Endometrial microvascular endothelial cells (primary cell): ENCODE measurements around the gene CPA5. TPM values are rescaled to one million over a fixed set of nuclear protein-coding genes. Genes with fewer than 3 reads are reported as not detected.
"Not testable (repeated sequence)": the region's sequence is repeated elsewhere in the genome, so short reads cannot be mapped to it uniquely, and the experiment has no call there.

Experiments
- in situ Hi-C: cut with HindIII; loops from 2 replicates; pipeline ENCODE4 v1.10.0; 2017; ENCODE audit warnings: low sequenced_read_pairs, low pct_unique_long_range_greater_than_20kb; ENCODE audit errors: inconsistent ontology term
- total RNA-seq: library from RNA; depleted of rRNA; stranded (reverse); fragments of >200 nt; gene quantifications from one replicate; pipeline ENCODE4 v1.2.3, GENCODE V29; 2015; ENCODE audit errors: inconsistent ontology term

The CPA5 gene
- total RNA-seq, 1 donor from 2014 or later, result not detected

DNA sequence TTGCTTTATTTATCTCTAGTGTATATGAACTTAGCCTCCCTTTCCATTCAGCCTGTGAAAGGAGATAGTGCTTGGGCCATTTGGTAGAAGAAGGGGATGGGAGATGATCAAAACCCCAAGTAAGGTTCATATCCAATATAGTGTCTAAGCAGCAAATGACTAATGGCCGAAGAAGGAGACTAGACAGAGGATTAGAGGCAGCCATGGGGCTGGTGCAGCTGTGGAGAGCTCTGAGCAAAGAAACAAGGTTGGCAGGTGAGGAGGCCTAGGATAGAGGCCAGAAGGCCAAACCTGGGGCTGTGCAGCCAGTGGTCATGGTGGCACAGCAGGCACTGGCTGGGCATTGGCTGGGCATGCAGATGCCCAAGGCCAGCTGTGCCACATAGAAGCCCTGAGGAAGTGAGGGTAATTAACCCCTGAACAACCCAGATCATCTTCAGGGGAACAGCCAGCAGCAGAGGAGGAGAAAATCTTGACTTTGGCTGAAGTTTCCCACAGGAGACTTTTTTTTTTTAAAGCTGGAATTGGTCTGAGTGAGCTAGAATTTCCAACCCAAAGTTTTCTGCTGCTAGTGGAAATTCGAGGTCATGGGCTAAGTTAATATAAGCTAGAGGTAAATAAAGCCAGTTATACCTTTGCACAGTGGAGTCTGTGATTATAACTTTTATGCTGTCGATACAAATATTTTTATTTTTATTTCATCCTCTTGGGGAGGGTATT lies 25.4 kb downstream of the CPA5 start:
- in situ Hi-C loops, result no loop called here

- in situ Hi-C loops, result no loop called here
Observed at GRCh38 chr7:130371046-130371445, 26.4 kb downstream of the CPA5 start.

- in situ Hi-C loops, result no loop called here
Observed at GRCh38 chr7:130372402-130373165, 28.0 kb downstream of the CPA5 start.

- in situ Hi-C loops, result no loop called here
Observed at GRCh38 chr7:130374507-130374906, 29.9 kb downstream of the CPA5 start.

DNA sequence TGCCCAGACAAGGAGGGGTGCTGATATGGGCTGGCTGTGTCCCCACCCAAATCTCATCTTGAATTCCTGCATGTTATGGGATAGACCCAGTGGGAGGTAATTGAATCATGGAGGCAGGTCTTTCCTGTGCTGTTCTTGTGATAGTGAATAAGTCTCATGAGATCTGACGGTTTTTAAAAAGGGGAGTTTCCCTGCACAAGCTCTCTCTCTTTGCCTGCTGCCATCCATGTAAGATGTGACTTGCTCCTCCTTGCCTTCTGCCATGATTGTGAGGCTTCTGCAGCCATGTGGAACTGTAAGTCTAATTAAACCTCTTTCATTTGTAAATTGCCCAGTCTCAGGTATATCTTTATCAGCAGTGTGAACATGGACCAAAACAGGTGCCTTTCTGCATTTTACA lies 31.8 kb downstream of the CPA5 start:
- in situ Hi-C loops, result not testable (repeated sequence)

- in situ Hi-C loops, result no loop called here
Observed at GRCh38 chr7:130377178-130377577, 32.6 kb downstream of the CPA5 start.

DNA sequence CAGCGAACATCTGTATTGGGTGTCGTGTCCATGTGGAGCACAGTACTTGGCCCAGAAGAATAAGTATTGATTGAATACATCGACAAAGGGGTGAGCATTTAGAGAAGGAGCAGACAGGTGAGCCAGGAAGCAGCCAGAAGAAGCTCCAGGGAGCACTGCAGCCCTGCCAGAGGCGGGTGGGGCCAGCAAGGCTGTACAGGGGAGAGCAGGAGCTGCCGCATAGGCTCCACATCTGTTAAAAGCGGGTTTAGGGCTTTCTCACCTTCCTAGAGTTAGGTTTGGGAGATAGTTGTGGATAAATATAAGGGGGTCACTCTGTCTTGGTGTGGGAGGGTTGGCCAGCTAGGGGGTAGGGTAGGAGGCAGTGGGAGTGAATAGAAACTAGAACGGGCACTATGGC lies 34.4 kb downstream of the CPA5 start:
- in situ Hi-C loops, result no loop called here

GRCh38 chr7:130379532-130379920 lies 34.9 kb downstream of the CPA5 start:
- in situ Hi-C loops, result no loop called here

GRCh38 chr7:130379921-130380860 lies 35.6 kb downstream of the CPA5 start, which contains the start of gene CPA1:
CPA1 (plus strand) TSS chr7:130380494; CDS start chr7:130380521, 27 bp downstream.
- in situ Hi-C loops, result no loop called here

GRCh38 chr7:130380861-130381455 lies 36.3 kb downstream of the CPA5 start:
- in situ Hi-C loops, result no loop called here

GRCh38 chr7:130381468-130382312 lies 37.1 kb downstream of the CPA5 start:
- in situ Hi-C loops, result no loop called here

- in situ Hi-C loops, result no loop called here
Observed at GRCh38 chr7:130383187-130383980, 38.8 kb downstream of the CPA5 start.

GRCh38 chr7:130384371-130384801 lies 39.8 kb downstream of the CPA5 start:
- in situ Hi-C loops, result no loop called here

GRCh38 chr7:130384841-130385599 lies 40.4 kb downstream of the CPA5 start:
- in situ Hi-C loops, result no loop called here

DNA sequence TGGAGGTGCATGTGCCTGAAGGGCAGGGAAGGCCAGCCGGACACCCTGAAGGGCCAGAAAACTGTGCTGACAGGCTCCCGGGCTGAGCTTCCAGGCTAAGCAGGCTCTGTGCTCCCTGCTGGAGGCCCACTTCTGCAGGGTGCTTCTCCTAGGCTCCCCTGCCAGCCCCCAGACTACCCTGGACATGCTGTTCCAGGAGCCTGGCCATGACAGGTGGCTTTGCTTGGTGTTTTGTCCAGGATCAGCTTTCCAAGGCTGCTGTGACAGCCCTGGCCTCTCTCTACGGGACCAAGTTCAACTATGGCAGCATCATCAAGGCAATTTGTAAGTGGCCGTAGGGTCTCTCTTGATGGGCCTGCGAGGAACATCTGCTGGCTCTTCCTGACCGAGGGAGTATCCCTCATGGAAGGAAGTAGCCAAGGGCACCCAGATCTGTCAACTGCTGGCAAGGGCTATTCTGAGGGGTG lies 41.0 kb downstream of the CPA5 start:
- in situ Hi-C loops, result no loop called here

DNA sequence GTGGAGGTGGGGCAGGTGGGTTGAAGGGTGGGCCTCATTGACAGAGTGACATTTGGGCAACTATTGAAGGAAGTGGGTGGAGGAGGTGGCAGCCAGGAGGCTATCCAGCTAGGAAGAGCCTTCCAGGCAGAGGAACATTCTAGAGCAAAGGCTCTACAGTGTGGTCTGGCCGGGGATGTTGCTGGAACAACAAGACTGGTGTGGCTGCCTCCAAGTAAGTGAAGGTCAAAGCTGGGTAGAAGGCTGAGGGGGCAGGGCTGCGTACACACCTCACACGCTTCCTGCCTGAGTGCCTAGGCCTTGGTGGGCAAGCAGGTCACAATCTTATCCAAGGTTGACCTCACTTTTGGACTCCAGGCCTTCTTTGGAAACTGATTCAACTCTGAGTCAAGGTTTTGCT lies 42.3 kb downstream of the CPA5 start:
- in situ Hi-C loops, result no loop called here

DNA sequence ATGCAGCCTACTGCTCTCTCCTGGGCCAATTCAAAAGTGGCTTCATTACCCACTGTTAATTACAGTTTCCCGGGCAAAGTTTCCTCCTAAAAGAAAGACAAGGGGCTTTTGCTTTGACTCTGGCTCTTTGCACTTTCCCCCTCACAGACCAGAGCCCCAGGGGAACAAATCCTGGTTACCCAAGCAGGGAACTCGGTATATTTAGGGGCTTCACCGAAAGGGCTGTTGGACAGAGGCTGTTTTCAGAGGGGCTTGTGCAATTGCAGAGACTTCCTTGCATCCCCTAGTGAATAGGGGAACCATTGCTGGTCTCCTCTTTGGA lies 42.7 kb downstream of the CPA5 start:
- in situ Hi-C loops, result no loop called here
